Vagina (tissue), 2 donors: ENCODE results near the gene HPS5. TPM values are rescaled to one million over a fixed set of nuclear protein-coding genes. Genes with fewer than 3 reads are reported as not detected.

ENCODE experiments used
- DNase-seq, 2 donors: peaks; one replicate each; pipeline ENCODE4 v3.0.0-alpha.2; 2017; ENCODE audit errors: extremely low spot score in 2 of 2
- H3K27ac ChIP-seq: fragments of 200-600 bp; sonication (generic); one replicate; pipeline ENCODE4 v1.5.1; 2019
- H3K27me3 ChIP-seq: fragments of 200-600 bp; sonication (generic); one replicate; pipeline ENCODE4 v1.5.1; 2019
- H3K36me3 ChIP-seq, 2 donors: fragments of 200-600 bp; sonication (generic); one replicate each; pipeline ENCODE4 v1.5.1; 2017 to 2019
- H3K4me1 ChIP-seq: fragments of 200-600 bp; sonication (generic); one replicate; pipeline ENCODE4 v1.5.1; 2019
- H3K4me3 ChIP-seq, 2 donors: fragments of 200-600 bp; sonication (generic); 1 replicate in 1 of 2; 2 replicates in 1 of 2; pipeline ENCODE4 v1.5.1; 2016 to 2019
- H3K9me3 ChIP-seq: fragments of 200-600 bp; sonication (generic); one replicate; pipeline ENCODE4 v1.5.1; 2019
- CTCF ChIP-seq, 3 experiments: fragments of 450-650 bp in 2 of 3; fragments of 200-600 bp in 1 of 3; sonication (generic) in 1 of 3; IDR thresholded peaks; one replicate each; pipeline ENCODE4 v1.5.1; 2017 to 2019; ENCODE audit warnings: antibody characterized with exemption in 3 of 3, mild to moderate bottlenecking in 2 of 3, moderate library complexity in 2 of 3
- POLR2A ChIP-seq, 2 donors: fragments of 450-650 bp; IDR thresholded peaks; one replicate each; pipeline ENCODE4 v1.6.1; 2017; ENCODE audit warnings: antibody characterized with exemption in 2 of 2, mild to moderate bottlenecking in 2 of 2, moderate library complexity in 2 of 2
- POLR2AphosphoS5 ChIP-seq, 2 donors: sonication (generic); formaldehyde crosslinking; IDR thresholded peaks; one replicate each; pipeline ENCODE4 v1.9.0; 2017; ENCODE audit warnings: antibody characterized with exemption in 2 of 2, mild to moderate bottlenecking in 2 of 2, low read depth in 1 of 2; ENCODE audit not compliant: insufficient read depth in 1 of 2
- intact Hi-C: fragments of 100-400 bp; cut with DNase I; formaldehyde crosslinking; loops from one replicate; pipeline ENCODE4 v1.15.1; 2023
- total RNA-seq: library from RNA; depleted of rRNA; stranded (reverse); fragments of >200 nt; gene quantifications from one replicate; pipeline ENCODE4 v1.2.3, GENCODE V29; 2016

The HPS5 gene
- total RNA-seq, result 17.4 TPM

- no peak for TF ChIP-seq CTCF (IDR thresholded peaks at IDR 0.05)
- TF ChIP-seq POLR2A (IDR thresholded peaks at IDR 0.05), result peak in 1 of 2 donors; percentile 74
- peak; percentile 99 for TF ChIP-seq POLR2AphosphoS5 (IDR thresholded peaks at IDR 0.05; ENCODE audit: insufficient read depth in 1 of 2, low read depth in 1 of 2)
- H3K36me3 ChIP-seq, result no peaks in the 10 kb centered on the region
- H3K4me3 ChIP-seq, result peak within 1 kb of the TSS; percentile 66 to 94
- H3K27ac ChIP-seq, result peak within 1 kb of the TSS; percentile 97
- H3K27me3 ChIP-seq, result no peaks in the 10 kb centered on the region
- no peaks in the 10 kb centered on the region for H3K9me3 ChIP-seq
- peaks cover 54% of the 10 kb centered on the region for H3K4me1 ChIP-seq
- intact Hi-C loops, result loop anchor here (2.0 kb wide), 1 partner anchor 73 kb away; the partner anchor contains the start of gene LDHA
- DNase-seq, result peak; percentile 98
These were observed at the start of gene HPS5, which contains the start of gene GTF2H1 for GRCh38 chr11:18321969-18322711. HPS5 (minus strand) TSS chr11:18322140; CDS start chr11:18317858, 4,282 bp downstream. GTF2H1 (plus strand) TSS chr11:18322567; CDS start chr11:18333075, 10,508 bp downstream.

GRCh38 chr11:18371279-18371678 lies 49.3 kb upstream of the HPS5 start:
- peaks cover 0 to 4% of the 10 kb centered on the region in 2 donors for H3K36me3 ChIP-seq
- intact Hi-C loops, result no loop called here
- H3K4me3 ChIP-seq, result no peak overlapping the region
- no peak for TF ChIP-seq POLR2A (IDR thresholded peaks at IDR 0.05)
- no peak for TF ChIP-seq POLR2AphosphoS5 (IDR thresholded peaks at IDR 0.05; ENCODE audit: insufficient read depth in 1 of 2, low read depth in 1 of 2)
- TF ChIP-seq CTCF (IDR thresholded peaks at IDR 0.05), result no peak
- DNase-seq, result no peak
- H3K27ac ChIP-seq, result no peak overlapping the region
- no peaks in the 10 kb centered on the region for H3K9me3 ChIP-seq
- H3K27me3 ChIP-seq, result no peaks in the 10 kb centered on the region
- H3K4me1 ChIP-seq, result no peaks in the 10 kb centered on the region

- Histone ChIP-seq H3K27me3 (no peaks in the 10 kb centered on the region), H3K4me3 (no peak overlapping the region), H3K9me3 (no peaks in the 10 kb centered on the region), H3K27ac (no peak overlapping the region), H3K36me3 (peaks cover 0 to 17% of the 10 kb centered on the region in 2 donors), H3K4me1 (no peaks in the 10 kb centered on the region)
- intact Hi-C loops, result no loop called here
- TF ChIP-seq POLR2AphosphoS5 (IDR thresholded peaks at IDR 0.05; ENCODE audit: insufficient read depth in 1 of 2, low read depth in 1 of 2), result no peak
- no peak for TF ChIP-seq POLR2A (IDR thresholded peaks at IDR 0.05)
- no peak for TF ChIP-seq CTCF (IDR thresholded peaks at IDR 0.05)
- no peak for DNase-seq
These were observed 47.5 kb upstream of the HPS5 start for GRCh38 chr11:18369398-18369797.

- H3K27me3 ChIP-seq, result no peaks in the 10 kb centered on the region
- intact Hi-C loops, result no loop called here
- no peak overlapping the region for H3K4me3 ChIP-seq
- H3K36me3 ChIP-seq, result peaks cover 0 to 24% of the 10 kb centered on the region in 2 donors
- no peaks in the 10 kb centered on the region for H3K9me3 ChIP-seq
- no peaks in the 10 kb centered on the region for H3K4me1 ChIP-seq
- H3K27ac ChIP-seq, result no peak overlapping the region
- TF ChIP-seq POLR2AphosphoS5 (IDR thresholded peaks at IDR 0.05; ENCODE audit: insufficient read depth in 1 of 2, low read depth in 1 of 2) (no peak), POLR2A (IDR thresholded peaks at IDR 0.05) (no peak)
- DNase-seq, result no peak
These were observed 46.3 kb upstream of the HPS5 start for GRCh38 chr11:18368221-18368620.

GRCh38 chr11:18367431-18367830 lies 45.5 kb upstream of the HPS5 start:
- Histone ChIP-seq H3K4me3 (no peak overlapping the region), H3K36me3 (peaks cover 0 to 32% of the 10 kb centered on the region in 2 donors), H3K27ac (no peak overlapping the region), H3K9me3 (no peaks in the 10 kb centered on the region), H3K27me3 (no peaks in the 10 kb centered on the region), H3K4me1 (no peaks in the 10 kb centered on the region)
- no peak for DNase-seq
- TF ChIP-seq CTCF (IDR thresholded peaks at IDR 0.05), result no peak
- TF ChIP-seq POLR2AphosphoS5 (IDR thresholded peaks at IDR 0.05; ENCODE audit: insufficient read depth in 1 of 2, low read depth in 1 of 2), result no peak
- TF ChIP-seq POLR2A (IDR thresholded peaks at IDR 0.05), result no peak
- intact Hi-C loops, result no loop called here
